ENCODE data around the gene SHLD3. TPM values are rescaled to one million over a fixed set of nuclear protein-coding genes. Genes with fewer than 3 reads are reported as not detected.

SHLD3 gene
- total and polyA plus RNA-seq, 4 donors = 2.2 to 4.6 (median 3.1) TPM

- H3K9me3 ChIP-seq (ENCODE audit: control insufficient read depth in 4 of 4, insufficient read depth in 3 of 4, low read length in 3 of 4) = no peaks in the 10 kb centered on the region
- peaks cover 0 to 4% (median 1%) of the 10 kb centered on the region in 4 donors for H3K36me3 ChIP-seq (ENCODE audit: control insufficient read depth in 4 of 4, insufficient read depth in 4 of 4, low read length in 4 of 4)
- ATAC-seq (ENCODE audit: insufficient read depth, low FRiP score) (no peak), DNase-seq (peak in 2 of 3 donors; percentile 6 to 16)
- peak overlapping the region; percentile 84 to 94 for H3K27ac ChIP-seq (ENCODE audit: low read depth in 1 of 2, low read length in 1 of 2)
- TF ChIP-seq, protein P1, sequence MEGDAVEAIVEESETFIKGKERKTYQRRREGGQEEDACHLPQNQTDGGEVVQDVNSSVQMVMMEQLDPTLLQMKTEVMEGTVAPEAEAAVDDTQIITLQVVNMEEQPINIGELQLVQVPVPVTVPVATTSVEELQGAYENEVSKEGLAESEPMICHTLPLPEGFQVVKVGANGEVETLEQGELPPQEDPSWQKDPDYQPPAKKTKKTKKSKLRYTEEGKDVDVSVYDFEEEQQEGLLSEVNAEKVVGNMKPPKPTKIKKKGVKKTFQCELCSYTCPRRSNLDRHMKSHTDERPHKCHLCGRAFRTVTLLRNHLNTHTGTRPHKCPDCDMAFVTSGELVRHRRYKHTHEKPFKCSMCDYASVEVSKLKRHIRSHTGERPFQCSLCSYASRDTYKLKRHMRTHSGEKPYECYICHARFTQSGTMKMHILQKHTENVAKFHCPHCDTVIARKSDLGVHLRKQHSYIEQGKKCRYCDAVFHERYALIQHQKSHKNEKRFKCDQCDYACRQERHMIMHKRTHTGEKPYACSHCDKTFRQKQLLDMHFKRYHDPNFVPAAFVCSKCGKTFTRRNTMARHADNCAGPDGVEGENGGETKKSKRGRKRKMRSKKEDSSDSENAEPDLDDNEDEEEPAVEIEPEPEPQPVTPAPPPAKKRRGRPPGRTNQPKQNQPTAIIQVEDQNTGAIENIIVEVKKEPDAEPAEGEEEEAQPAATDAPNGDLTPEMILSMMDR (IDR thresholded peaks at IDR 0.05; ENCODE audit: control extremely low read depth, extremely low read depth) = no peak
- H3K4me1 ChIP-seq (ENCODE audit: control insufficient read depth in 5 of 5, insufficient read depth in 5 of 5, low read length in 5 of 5) = peaks cover 0 to 22% (median 13%) of the 10 kb centered on the region in 5 donors
- no peaks in the 10 kb centered on the region for H3K27me3 ChIP-seq (ENCODE audit: control insufficient read depth in 3 of 3, insufficient read depth in 3 of 3, low read length in 2 of 3)
- H3K9ac ChIP-seq (ENCODE audit: insufficient read depth in 1 of 2, low read length in 2 of 2) = peak overlapping the region; percentile 64 to 95
- WGBS, 2 donors = 5 to 9% methylated on average over 9 of the region's 9 CpGs
- H3K4me3 ChIP-seq = peak overlapping the region; percentile 85
These were observed 1.3 kb upstream of the SHLD3 start for GRCh38 chr5:65623482-65623881.

DNA sequence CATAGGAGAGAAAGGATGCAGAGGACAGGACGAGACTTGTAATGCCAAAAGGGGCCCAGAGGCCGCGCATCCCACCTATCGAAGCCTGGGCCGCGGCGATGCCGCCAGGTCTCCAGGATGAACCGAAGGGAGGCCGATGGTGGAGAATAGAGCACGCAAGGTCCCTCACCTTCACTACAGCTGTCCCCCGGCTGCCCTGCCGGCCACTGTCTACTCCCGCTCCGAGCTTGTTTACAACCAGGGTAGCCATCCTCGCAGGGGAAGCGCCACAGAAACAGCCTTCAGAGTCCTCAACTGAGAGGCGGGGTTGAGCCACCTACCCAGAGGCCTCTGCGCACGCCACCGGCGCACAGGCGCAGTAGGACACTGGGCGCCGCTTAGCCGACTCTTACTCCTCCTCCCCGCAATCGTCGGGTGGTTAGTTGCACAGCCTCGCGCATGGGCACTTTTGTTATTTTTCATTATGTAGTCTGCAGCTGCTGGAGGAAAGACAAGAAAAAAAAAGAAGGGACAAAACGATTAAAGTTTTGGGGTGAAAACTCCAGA, 729 bp upstream of the SHLD3 start, which contains the start of gene TRIM23:
TSS of gene TRIM23 (minus strand) at position 309 of the 546 bp plus-strand sequence. CDS start at position 250, 59 bp downstream.
- ATAC-seq (ENCODE audit: insufficient read depth, low FRiP score) (peak; percentile 97), DNase-seq (peak in 2 of 3 donors; percentile 92 to 97)
- TF ChIP-seq, protein P1 (IDR thresholded peaks at IDR 0.05; ENCODE audit: control extremely low read depth, extremely low read depth) = no peak
- Histone ChIP-seq H3K4me1 (ENCODE audit: control insufficient read depth in 5 of 5, insufficient read depth in 5 of 5, low read length in 5 of 5) (peaks cover 0 to 22% (median 13%) of the 10 kb centered on the region in 5 donors), H3K27ac (ENCODE audit: low read depth in 1 of 2, low read length in 1 of 2) (peak within 1 kb of the TSS; percentile 84 to 94), H3K4me3 (peak within 1 kb of the TSS; percentile 85), H3K9ac (ENCODE audit: insufficient read depth in 1 of 2, low read length in 2 of 2) (peak within 1 kb of the TSS; percentile 64 to 95), H3K9me3 (ENCODE audit: control insufficient read depth in 4 of 4, insufficient read depth in 3 of 4, low read length in 3 of 4) (no peaks in the 10 kb centered on the region), H3K36me3 (ENCODE audit: control insufficient read depth in 4 of 4, insufficient read depth in 4 of 4, low read length in 4 of 4) (peaks cover 0 to 4% (median under 1%) of the 10 kb centered on the region in 4 donors), H3K27me3 (ENCODE audit: control insufficient read depth in 3 of 3, insufficient read depth in 3 of 3, low read length in 2 of 3) (no peaks in the 10 kb centered on the region)
- 0% methylated on average over 32 of the region's 32 CpGs for WGBS, 2 donors

DNA sequence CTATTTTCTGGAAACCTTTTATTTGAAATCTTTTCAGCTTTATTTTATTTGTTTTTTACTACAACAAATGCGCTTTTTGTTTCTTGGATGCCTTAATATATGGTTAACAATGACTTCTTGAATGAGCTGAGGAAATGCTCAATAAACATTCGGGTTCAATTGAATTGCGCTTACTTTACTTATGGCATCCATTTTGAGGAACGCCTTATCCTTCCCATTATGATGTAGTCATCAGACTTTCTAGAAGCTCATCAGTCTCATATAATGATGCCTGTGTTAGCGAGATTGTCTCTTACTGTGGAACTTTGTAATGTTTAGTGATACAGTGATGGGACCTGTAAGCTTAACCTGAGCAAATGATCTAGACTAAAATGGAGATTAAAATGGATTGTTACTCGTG, 916 bp downstream of the SHLD3 start:
- ATAC-seq (ENCODE audit: insufficient read depth, low FRiP score) (no peak), DNase-seq (peak in 2 of 3 donors; percentile 15 to 29)
- peaks cover 0 to 22% (median 13%) of the 10 kb centered on the region in 5 donors for H3K4me1 ChIP-seq (ENCODE audit: control insufficient read depth in 5 of 5, insufficient read depth in 5 of 5, low read length in 5 of 5)
- H3K27me3 ChIP-seq (ENCODE audit: control insufficient read depth in 3 of 3, insufficient read depth in 3 of 3, low read length in 2 of 3) = no peaks in the 10 kb centered on the region
- TF ChIP-seq, protein P1 (IDR thresholded peaks at IDR 0.05; ENCODE audit: control extremely low read depth, extremely low read depth) = no peak
- H3K27ac ChIP-seq (ENCODE audit: low read depth in 1 of 2, low read length in 1 of 2) = no peak overlapping the region
- H3K9me3 ChIP-seq (ENCODE audit: control insufficient read depth in 4 of 4, insufficient read depth in 3 of 4, low read length in 3 of 4) = no peaks in the 10 kb centered on the region
- H3K4me3 ChIP-seq = no peak overlapping the region
- peaks cover 0 to 4% (median 1%) of the 10 kb centered on the region in 4 donors for H3K36me3 ChIP-seq (ENCODE audit: control insufficient read depth in 4 of 4, insufficient read depth in 4 of 4, low read length in 4 of 4)
- WGBS, 2 donors = 47 to 60% methylated on average over 6 of the region's 6 CpGs
- H3K9ac ChIP-seq (ENCODE audit: insufficient read depth in 1 of 2, low read length in 2 of 2) = peak overlapping the region in 1 of 2 donors; percentile 6

All from lung (tissue), 12 donors.